ENCODE measurements around the gene CDR2. TPM values are rescaled to one million over a fixed set of nuclear protein-coding genes. Genes with fewer than 3 reads are reported as not detected.
"Not testable (repeated sequence)": the region's sequence is repeated elsewhere in the genome, so short reads cannot be mapped to it uniquely, and the experiment has no call there.

Gene CDR2
- 10 to 100 TPM; 20.1 to 26.8 (median 25.3) TPM for total RNA-seq

DNA sequence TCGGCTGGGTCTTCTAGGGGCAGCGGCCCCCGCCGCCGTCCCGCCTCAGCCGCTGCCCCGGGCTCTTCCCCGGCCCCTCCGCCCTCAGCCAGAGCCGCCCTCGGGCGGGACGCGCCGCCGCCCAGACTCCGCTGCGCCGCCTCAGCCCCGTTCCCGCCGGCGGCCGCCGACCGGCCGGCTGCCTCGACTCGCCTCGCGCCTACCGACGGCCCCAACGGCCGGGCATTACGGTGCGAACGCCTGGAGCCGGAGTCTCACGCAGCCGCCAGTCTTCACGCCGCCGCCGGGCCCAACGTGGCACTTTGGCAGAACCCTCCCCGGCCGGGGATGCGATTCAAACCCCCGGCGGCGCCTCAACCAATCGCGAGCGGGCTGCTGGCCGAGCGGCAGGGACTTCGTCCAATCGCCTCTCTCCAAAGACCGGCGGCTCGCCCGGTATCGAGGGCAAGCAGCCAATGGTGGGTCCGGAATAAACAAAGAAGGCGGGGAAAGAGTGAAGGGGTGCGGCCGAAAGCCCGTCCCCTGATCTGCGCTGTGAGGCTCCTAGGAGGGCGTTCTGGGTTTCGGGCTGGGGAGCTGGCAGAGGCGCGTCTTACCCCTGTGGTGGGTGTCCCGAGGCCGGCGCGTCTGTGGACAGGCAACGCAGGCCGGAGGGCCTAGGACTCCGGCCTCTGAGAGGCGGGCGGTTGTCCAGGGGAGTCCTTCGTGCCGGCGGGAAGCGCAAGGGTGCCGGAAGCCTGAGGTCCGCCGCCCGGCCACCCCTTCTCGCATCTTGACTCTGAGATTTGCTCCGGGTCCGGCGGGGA is at the start of gene CDR2:
TSS of gene CDR2 (minus strand) at position 309 of the 806 bp plus-strand sequence. CDS start 310 bp downstream, outside the sequence.
- TF ChIP-seq, protein P1, sequence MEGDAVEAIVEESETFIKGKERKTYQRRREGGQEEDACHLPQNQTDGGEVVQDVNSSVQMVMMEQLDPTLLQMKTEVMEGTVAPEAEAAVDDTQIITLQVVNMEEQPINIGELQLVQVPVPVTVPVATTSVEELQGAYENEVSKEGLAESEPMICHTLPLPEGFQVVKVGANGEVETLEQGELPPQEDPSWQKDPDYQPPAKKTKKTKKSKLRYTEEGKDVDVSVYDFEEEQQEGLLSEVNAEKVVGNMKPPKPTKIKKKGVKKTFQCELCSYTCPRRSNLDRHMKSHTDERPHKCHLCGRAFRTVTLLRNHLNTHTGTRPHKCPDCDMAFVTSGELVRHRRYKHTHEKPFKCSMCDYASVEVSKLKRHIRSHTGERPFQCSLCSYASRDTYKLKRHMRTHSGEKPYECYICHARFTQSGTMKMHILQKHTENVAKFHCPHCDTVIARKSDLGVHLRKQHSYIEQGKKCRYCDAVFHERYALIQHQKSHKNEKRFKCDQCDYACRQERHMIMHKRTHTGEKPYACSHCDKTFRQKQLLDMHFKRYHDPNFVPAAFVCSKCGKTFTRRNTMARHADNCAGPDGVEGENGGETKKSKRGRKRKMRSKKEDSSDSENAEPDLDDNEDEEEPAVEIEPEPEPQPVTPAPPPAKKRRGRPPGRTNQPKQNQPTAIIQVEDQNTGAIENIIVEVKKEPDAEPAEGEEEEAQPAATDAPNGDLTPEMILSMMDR (IDR thresholded peaks at IDR 0.05) = no peak
- peak; percentile 73 for DNase-seq (ENCODE audit: low spot score)
- ATAC-seq (ENCODE audit: low FRiP score) = peak; percentile 95

- no peak for ATAC-seq (ENCODE audit: low FRiP score)
These were observed 49.3 kb upstream of the CDR2 start for GRCh38 chr16:22423716-22424115.

DNA sequence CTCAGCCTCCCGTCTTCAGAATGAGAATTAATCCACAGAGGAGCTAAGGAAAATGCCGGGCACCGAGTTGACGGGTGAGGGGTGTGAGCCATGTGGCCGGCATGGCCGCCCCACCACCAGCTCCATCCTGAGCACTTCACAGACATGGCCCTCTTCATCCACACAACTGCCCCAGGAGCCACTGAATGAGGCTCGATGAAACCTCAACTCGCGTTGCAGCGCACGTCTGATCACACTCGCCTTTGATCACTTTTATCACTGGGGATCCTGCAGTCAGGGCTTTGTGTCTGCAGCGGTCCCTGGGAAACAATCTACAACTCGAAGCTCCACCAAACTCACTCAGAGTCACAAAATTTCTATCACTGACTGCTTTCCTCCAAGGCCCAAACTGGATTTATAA is 46.7 kb upstream of the CDR2 start:
- TF ChIP-seq, protein P1 (IDR thresholded peaks at IDR 0.05) = no peak
- no peak for DNase-seq (ENCODE audit: low spot score)
- ATAC-seq (ENCODE audit: low FRiP score) = no peak

More at GRCh38 chr16:22423716-22424115, 49.3 kb upstream of the CDR2 start:
- DNase-seq (ENCODE audit: low spot score) = no peak
- TF ChIP-seq, protein P1 (IDR thresholded peaks at IDR 0.05) = no peak

- ATAC-seq (ENCODE audit: low FRiP score) = no peak
- no peak for DNase-seq (ENCODE audit: low spot score)
- TF ChIP-seq, protein P1 (IDR thresholded peaks at IDR 0.05) = no peak
These were observed 46.3 kb upstream of the CDR2 start for GRCh38 chr16:22420606-22421135.

DNA sequence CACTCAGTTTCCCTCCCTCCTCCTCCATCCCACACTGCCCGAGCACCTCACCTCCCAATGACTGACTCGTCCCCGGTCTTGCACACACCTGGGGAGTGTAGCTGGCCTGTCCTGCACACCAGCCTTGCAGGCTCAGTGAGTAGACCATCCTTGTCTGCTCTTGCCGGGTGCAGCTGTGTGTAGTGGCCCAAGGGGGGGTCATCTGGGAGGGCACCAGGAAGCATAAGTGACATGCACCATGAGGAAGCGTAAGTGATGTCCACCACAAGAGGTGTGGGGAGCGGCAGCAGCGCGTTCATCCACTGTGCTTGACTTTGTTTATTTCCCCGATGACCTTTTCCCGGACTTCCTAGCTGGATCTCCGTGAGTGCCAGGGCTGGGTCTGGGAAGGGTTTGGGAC is 45.5 kb upstream of the CDR2 start:
- no peak for DNase-seq (ENCODE audit: low spot score)
- TF ChIP-seq, protein P1 (IDR thresholded peaks at IDR 0.05) = no peak

GRCh38 chr16:22418826-22419225 is 44.4 kb upstream of the CDR2 start:
- TF ChIP-seq, protein P1 (IDR thresholded peaks at IDR 0.05) = no peak
- DNase-seq (ENCODE audit: low spot score) = no peak
- ATAC-seq (ENCODE audit: low FRiP score) = no peak

More for the DNA sequence above, 45.5 kb upstream of the CDR2 start:
- ATAC-seq (ENCODE audit: low FRiP score) = no peak

DNA sequence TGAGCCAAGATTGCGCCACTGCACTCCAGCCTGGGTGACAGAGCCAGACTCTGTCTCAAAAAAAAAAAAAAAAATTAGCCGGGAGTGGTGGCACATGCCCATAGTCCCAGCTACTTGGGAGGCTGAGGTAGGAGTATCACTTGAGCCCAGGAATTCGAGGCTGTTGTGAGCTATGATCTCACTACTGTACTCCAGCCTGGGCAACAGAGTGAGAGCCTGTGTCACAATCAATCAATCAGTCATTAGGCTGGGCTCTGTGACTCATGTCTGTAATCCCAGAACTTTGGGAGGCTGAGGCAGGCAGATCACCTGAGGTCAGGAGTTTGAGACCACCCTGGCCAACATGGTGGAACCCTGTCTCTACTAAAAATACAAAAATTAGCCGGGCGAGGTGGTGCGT is 43.4 kb upstream of the CDR2 start:
- ATAC-seq (ENCODE audit: low FRiP score); DNase-seq (ENCODE audit: low spot score): not testable (repeated sequence)
